Lung (tissue), 12 donors: ENCODE data around the gene ZNF318. TPM values are rescaled to one million over a fixed set of nuclear protein-coding genes. Genes with fewer than 3 reads are reported as not detected.
A peak's percentile ranks its signal among the peaks of the same experiment; 100 is the strongest.
"Not testable (repeated sequence)": the region's sequence is repeated elsewhere in the genome, so short reads cannot be mapped to it uniquely, and the experiment has no call there.

Experiments
- ATAC-seq: fragments of 200-7000 bp; cut with Tn5 transposase; one replicate; pipeline ENCODE4 v1.9.1; 2020; ENCODE audit warnings: moderate number of reproducible peaks; ENCODE audit not compliant: insufficient read depth, low FRiP score
- DNase-seq, 3 donors: peaks; one replicate each; pipeline ENCODE4 v3.0.0-alpha.2; 2013 to 2017
- H3K27ac ChIP-seq, 2 donors: one replicate each; pipeline ENCODE4 v1.5.1; 2013; ENCODE audit warnings: mild to moderate bottlenecking in 2 of 2, moderate library complexity in 2 of 2, control low read depth in 1 of 2, inconsistent platforms in 1 of 2, low read depth in 1 of 2, low read length in 1 of 2
- H3K27me3 ChIP-seq, 3 donors: one replicate each; pipeline ENCODE4 v1.5.1; 2013; ENCODE audit warnings: low read length in 2 of 3; ENCODE audit not compliant: control insufficient read depth in 3 of 3, insufficient read depth in 3 of 3
- H3K36me3 ChIP-seq, 4 donors: one replicate each; pipeline ENCODE4 v1.5.1; 2013; ENCODE audit warnings: low read length in 4 of 4, mild to moderate bottlenecking in 1 of 4, moderate library complexity in 1 of 4; ENCODE audit not compliant: control insufficient read depth in 4 of 4, insufficient read depth in 4 of 4
- H3K4me1 ChIP-seq, 5 donors: one replicate each; pipeline ENCODE4 v1.5.1; 2013; ENCODE audit warnings: low read length in 5 of 5, mild to moderate bottlenecking in 2 of 5, moderate library complexity in 1 of 5; ENCODE audit not compliant: control insufficient read depth in 5 of 5, insufficient read depth in 5 of 5
- H3K4me3 ChIP-seq: one replicate; pipeline ENCODE4 v1.5.1; 2013; ENCODE audit warnings: mild to moderate bottlenecking, control low read depth, moderate library complexity
- H3K9ac ChIP-seq, 2 donors: one replicate each; pipeline ENCODE4 v1.5.1; 2013; ENCODE audit warnings: low read length in 2 of 2, control low read depth in 1 of 2; ENCODE audit not compliant: insufficient read depth in 1 of 2
- H3K9me3 ChIP-seq, 4 donors: one replicate each; pipeline ENCODE4 v1.5.1; 2013; ENCODE audit warnings: low read length in 3 of 4, mild to moderate bottlenecking in 1 of 4, moderate library complexity in 1 of 4; ENCODE audit not compliant: control insufficient read depth in 4 of 4, insufficient read depth in 3 of 4
- CTCF ChIP-seq: IDR thresholded peaks from 2 replicates; pipeline ENCODE4 v1.5.1; 2012; ENCODE audit warnings: mild to moderate bottlenecking; ENCODE audit errors: control extremely low read depth, extremely low read depth
- WGBS, 2 donors: extraction: QIAGEN DNeasy Blood & Tissue Kit; methylation state at CpG; one replicate each; pipeline ENCODE4 v1.1.7; 2013; 5-methylcytosine and 5-hydroxymethylcytosine counted together
- polyA plus RNA-seq, 2 donors: library from polyadenylated mRNA; stranded (reverse); fragments of 200-250 nt; gene quantifications; one replicate each; pipeline ENCODE4 v1.2.1, GENCODE V29; 2013
- total RNA-seq, 2 donors: library from RNA; depleted of rRNA in 1 of 2; stranded (reverse); fragments of >200 nt in 1 of 2; gene quantifications; one replicate each; pipeline ENCODE4 v1.2.1, GENCODE V29; 2014 to 2021
- donor health status: control.
- donor health status: control.
- donor health status: Bipolar disorder and iron deficiency.
- donor health status: healthy.
- donor health status: DM: yes; HTN: yes; CAD: no.

Gene ZNF318
- total and polyA plus RNA-seq, 4 donors: 4.1 to 20.5 (median 8.8) TPM

- H3K27me3 ChIP-seq: no peaks in the 10 kb centered on the region
These were observed 22.1 kb upstream of the ZNF318 start for GRCh38 chr6:43391440-43392031.

DNA sequence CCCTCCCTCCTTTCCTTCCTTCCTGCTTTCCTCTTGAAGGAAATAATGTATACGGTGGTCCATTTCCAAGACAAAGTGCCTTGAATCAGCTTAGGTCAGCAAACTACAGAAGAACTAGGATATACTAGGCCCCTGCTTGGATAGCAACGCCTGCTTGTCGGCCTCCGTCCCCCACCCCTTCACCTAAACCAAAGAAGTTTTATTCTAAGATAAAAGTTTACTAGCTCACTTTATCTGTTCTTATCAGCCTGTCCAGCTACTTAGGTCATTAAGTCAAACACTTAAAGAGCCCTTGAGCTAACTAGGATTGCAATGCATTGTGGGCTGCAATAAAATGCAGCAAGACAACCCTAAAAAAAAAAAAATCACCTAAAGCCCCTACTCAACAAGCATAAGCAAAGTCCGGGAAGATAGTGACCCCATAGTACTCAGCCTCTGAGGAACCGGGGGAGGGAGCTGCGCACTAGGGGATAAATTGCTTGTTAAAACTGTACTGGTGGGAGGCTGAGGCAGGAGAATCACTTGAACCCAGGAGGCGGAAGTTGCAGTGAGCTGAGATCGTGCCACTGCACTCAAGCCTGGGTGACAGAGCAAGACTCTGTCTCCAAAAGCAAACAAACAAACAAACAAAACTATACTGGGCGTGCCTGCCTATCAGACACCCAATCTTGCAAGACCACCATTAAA lies 21.4 kb upstream of the ZNF318 start:
- H3K4me3 ChIP-seq, H3K9ac ChIP-seq, H3K9me3 ChIP-seq, H3K36me3 ChIP-seq, H3K4me1 ChIP-seq, H3K27me3 ChIP-seq: not testable (repeated sequence)
- H3K27ac ChIP-seq: peak overlapping the region in 1 of 2 donors; percentile 71
- peak; percentile 51 for ATAC-seq
- peak; percentile 33 to 43 (median 38) for DNase-seq
- WGBS, 2 donors: 53 to 58% methylated on average over 10 of the region's 10 CpGs

More at GRCh38 chr6:43391440-43392031, 22.1 kb upstream of the ZNF318 start:
- no peak for ATAC-seq
- TF ChIP-seq CTCF: no peak
- Histone ChIP-seq H3K4me3 (peak overlapping the region; percentile 16), H3K36me3 (no peaks in the 10 kb centered on the region), H3K9ac (no peak overlapping the region), H3K4me1 (peaks cover 0 to 5% (median 0%) of the 10 kb centered on the region in 5 donors), H3K27ac (peak overlapping the region in 1 of 2 donors; percentile 71), H3K9me3 (no peaks in the 10 kb centered on the region)
- no peak for DNase-seq
- 17 to 38% methylated on average over 13 of the region's 13 CpGs for WGBS, 2 donors

DNA sequence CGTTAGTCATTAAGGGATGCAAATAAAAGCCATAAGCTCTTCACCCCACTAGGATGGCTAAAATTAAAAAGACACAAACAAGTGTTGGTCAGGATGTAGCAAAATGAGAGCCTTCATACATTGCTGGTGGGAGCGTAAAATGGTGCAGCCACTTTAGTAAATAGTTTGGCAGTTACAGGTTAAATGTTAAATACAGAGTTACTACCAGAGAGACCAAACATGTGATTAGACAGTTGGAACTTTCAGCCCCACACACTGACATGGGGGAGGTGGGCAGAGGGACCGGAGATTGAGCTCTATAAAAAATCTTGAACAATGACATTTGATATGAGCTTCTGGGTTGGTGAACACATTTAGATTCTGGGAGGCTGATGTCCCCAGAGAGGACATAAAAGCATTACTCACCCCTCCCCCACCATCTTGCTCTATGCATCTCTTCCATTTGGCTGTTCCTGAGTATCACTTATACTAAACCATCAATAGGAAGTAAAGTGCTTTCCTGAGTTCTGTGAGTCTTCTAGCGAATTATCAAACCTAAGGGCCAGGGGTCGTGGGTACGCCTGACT lies 20.4 kb upstream of the ZNF318 start:
- Histone ChIP-seq H3K36me3 (no peaks in the 10 kb centered on the region), H3K4me3 (no peak overlapping the region)
- no peak for DNase-seq

More for the DNA sequence above, 20.4 kb upstream of the ZNF318 start:
- WGBS, 2 donors: 86 to 88% methylated on average over 6 of the region's 6 CpGs
- H3K27ac ChIP-seq: peak overlapping the region in 1 of 2 donors; percentile 26
- no peaks in the 10 kb centered on the region for H3K27me3 ChIP-seq
- H3K9me3 ChIP-seq: no peaks in the 10 kb centered on the region
- ATAC-seq: no peak
- no peak overlapping the region for H3K9ac ChIP-seq
- peaks cover 0 to 2% (median 0%) of the 10 kb centered on the region in 5 donors for H3K4me1 ChIP-seq
- no peak for TF ChIP-seq CTCF
